Naive thymus-derived CD4-positive, alpha-beta T cell (primary cell): ENCODE measurements around the gene GMDS. TPM values are rescaled to one million over a fixed set of nuclear protein-coding genes. Genes with fewer than 3 reads are reported as not detected.

ENCODE experiments used
- ATAC-seq: fragments of 150-1000 bp; cut with Tn5 transposase; 2 replicates; pipeline ENCODE4 v1.10.0; 2021; ENCODE audit warnings: mild to moderate bottlenecking, moderate library complexity
- CTCF ChIA-PET: fragments of 350-600 bp; sonication (Branson Sonifier 250); formaldehyde crosslinking; loops from one replicate; lab custom pipeline; 2021; ENCODE audit warnings: antibody characterized with exemption; lab: Charles Lee
- POLR2A ChIA-PET: fragments of 350-600 bp; sonication (Branson Sonifier 250); formaldehyde crosslinking; loops from one replicate; lab custom pipeline; 2021; ENCODE audit warnings: antibody characterized with exemption, inconsistent platforms; lab: Charles Lee
- DNase-seq, 9 donors: peaks; one replicate each; pipeline versions ENCODE4 v3.0.0 to v3.0.0-alpha.2; 2020 to 2022; ENCODE audit warnings: mixed read lengths in 1 of 9
- H3K27ac ChIP-seq: one replicate; pipeline ENCODE4 v1.7.0; 2013; ENCODE audit warnings: mild to moderate bottlenecking, low read depth, low read length, moderate library complexity
- H3K27me3 ChIP-seq, 2 donors: one replicate each; pipeline ENCODE4 v1.7.0; 2013; ENCODE audit warnings: low read length in 2 of 2, mild to moderate bottlenecking in 2 of 2, moderate library complexity in 2 of 2; ENCODE audit not compliant: control insufficient read depth in 2 of 2, insufficient read depth in 2 of 2
- H3K36me3 ChIP-seq, 3 experiments: 1 replicate in 2 of 3; 2 replicates in 1 of 3; pipeline ENCODE4 v1.7.0; 2013; ENCODE audit warnings: low read length in 3 of 3, mild to moderate bottlenecking in 3 of 3, moderate library complexity in 1 of 3; ENCODE audit not compliant: insufficient read depth in 3 of 3, control insufficient read depth in 2 of 3
- H3K4me1 ChIP-seq, 2 donors: one replicate each; pipeline ENCODE4 v1.7.0; 2013; ENCODE audit warnings: low read length in 2 of 2, mild to moderate bottlenecking in 2 of 2, moderate library complexity in 1 of 2; ENCODE audit not compliant: control insufficient read depth in 2 of 2, insufficient read depth in 2 of 2
- H3K4me3 ChIP-seq: 2 replicates; pipeline ENCODE4 v1.7.0; 2013; ENCODE audit warnings: mild to moderate bottlenecking, low read length
- H3K9me3 ChIP-seq, 3 experiments: 1 replicate in 2 of 3; 2 replicates in 1 of 3; pipeline ENCODE4 v1.7.0; 2013; ENCODE audit warnings: low read length in 3 of 3; ENCODE audit not compliant: control insufficient read depth in 2 of 3
- H3K27ac Mint-ChIP-seq, 9 donors: one replicate each; pipeline ENCODE4 v1.8.0; 2020 to 2022; ENCODE audit warnings: mixed read lengths in 9 of 9, mild to moderate bottlenecking in 8 of 9, moderate library complexity in 5 of 9, inconsistent platforms in 2 of 9
- H3K27me3 Mint-ChIP-seq, 5 donors: one replicate each; pipeline ENCODE4 v1.8.0; 2021 to 2022; ENCODE audit warnings: mixed read lengths in 5 of 5, mild to moderate bottlenecking in 1 of 5
- H3K36me3 Mint-ChIP-seq, 5 donors: one replicate each; pipeline ENCODE4 v1.8.0; 2020 to 2022; ENCODE audit warnings: mixed read lengths in 5 of 5, mild to moderate bottlenecking in 3 of 5, inconsistent platforms in 1 of 5
- H3K4me1 Mint-ChIP-seq, 7 donors: one replicate each; pipeline ENCODE4 v1.8.0; 2020 to 2022; ENCODE audit warnings: mixed read lengths in 7 of 7, mild to moderate bottlenecking in 3 of 7, inconsistent platforms in 1 of 7
- H3K4me3 Mint-ChIP-seq, 10 donors: one replicate each; pipeline ENCODE4 v1.8.0; 2020 to 2022; ENCODE audit warnings: mild to moderate bottlenecking in 10 of 10, mixed read lengths in 10 of 10, moderate library complexity in 6 of 10, inconsistent platforms in 2 of 10
- H3K9me3 Mint-ChIP-seq, 11 donors: one replicate each; pipeline ENCODE4 v1.8.0; 2020 to 2022; ENCODE audit warnings: mixed read lengths in 11 of 11, mild to moderate bottlenecking in 4 of 11, inconsistent platforms in 1 of 11, moderate library complexity in 1 of 11
- intact Hi-C, 2 donors: fragments of 100-400 bp; cut with micrococcal nuclease; formaldehyde crosslinking; loops; one replicate each; pipeline ENCODE4 v1.15.1; 2023
- polyA plus RNA-seq, 2 donors: library from polyadenylated mRNA; unstranded; fragments of 300-500 nt; fragmentation: Illumina TruSeq; gene quantifications; one replicate each; pipeline ENCODE4 v1.2.3, GENCODE V29; 2021
- total RNA-seq, 6 experiments: library from RNA in 5 of 6; stranded (reverse) in 5 of 6; gene quantifications; 1 replicate in 5 of 6; 2 replicates in 1 of 6; pipeline ENCODE4 v1.2.3 and lab custom pipeline; 2021 to 2026

GMDS gene
- total and polyA plus RNA-seq, 7 experiments from 2014 or later = 12.7 to 33.9 (median 18.3) TPM

DNA sequence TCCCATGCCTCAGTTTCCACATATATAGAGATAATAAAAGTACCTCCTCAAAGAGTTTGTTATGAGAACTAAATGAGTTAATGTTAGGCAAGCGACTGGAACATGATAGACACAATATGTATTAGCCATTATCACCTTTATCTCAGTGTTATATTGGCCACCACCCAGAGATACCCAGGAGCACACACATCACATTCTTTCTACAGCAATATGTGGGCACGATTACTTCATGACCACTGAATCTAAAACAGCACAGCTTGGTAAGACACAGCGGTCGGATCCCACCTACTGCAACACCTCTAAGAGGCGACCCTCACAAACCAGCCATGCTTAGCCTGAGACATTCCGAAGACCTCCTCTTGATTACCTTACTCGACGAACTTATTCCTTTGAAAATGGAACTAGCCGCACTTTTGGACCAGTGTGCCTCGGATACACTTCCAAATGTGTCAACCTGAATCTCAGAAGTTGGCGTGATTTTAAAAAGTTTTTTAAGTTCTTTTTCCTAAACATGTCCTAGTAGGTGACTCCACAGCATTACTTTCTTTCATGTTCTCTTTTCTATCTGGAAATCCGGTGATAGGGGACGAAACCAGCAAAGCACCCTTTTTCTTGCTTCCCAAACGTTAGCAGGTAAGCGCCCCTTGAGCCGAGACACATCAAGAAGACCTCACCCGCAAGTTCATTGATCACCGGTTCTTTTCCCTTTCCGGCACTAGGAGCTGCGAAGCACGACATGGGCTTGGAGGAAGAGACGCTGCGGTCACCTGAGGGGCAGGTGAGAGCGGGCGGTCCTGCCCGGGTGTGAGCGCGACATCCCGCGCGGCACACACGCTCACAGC is 923 bp downstream of the GMDS start:
- POLR2A ChIA-PET = no interaction called here
- peak in 1 of 9 donors; percentile 0 for DNase-seq

DNA sequence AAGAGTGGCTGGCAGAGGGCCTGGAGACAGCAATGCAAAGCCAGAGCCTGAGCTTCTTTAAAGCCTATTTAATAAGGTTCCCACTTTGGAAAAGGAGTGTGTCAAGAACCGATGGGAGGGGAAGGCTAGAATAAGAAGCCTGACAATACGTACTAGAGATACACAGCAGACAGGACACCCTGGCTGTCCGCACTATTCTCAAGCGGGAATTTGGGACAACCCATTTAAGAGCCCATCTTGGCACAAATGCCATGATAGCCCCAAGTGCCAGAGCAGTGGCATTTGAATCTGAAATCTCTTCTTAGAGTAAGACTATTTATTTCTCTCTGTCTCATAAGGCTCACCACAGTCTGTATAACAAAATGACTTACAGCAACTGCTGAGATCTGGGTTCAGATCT is 3.1 kb downstream of the GMDS start:
- H3K27me3 Mint-ChIP-seq = no peaks in the 10 kb centered on the region
- Histone ChIP-seq H3K36me3 (peaks cover 0 to 4% (median 0%) of the 10 kb centered on the region in 3 experiments), H3K27me3 (no peaks in the 10 kb centered on the region), H3K4me3 (no peak overlapping the region), H3K9me3 (no peaks in the 10 kb centered on the region), H3K4me1 (peaks cover 15 to 18% of the 10 kb centered on the region in 2 donors), H3K27ac (no peak overlapping the region)
- H3K9me3 Mint-ChIP-seq = peaks cover 0 to 2% (median 0%) of the 10 kb centered on the region in 11 donors
- H3K36me3 Mint-ChIP-seq = peaks cover 0 to 7% (median 3%) of the 10 kb centered on the region in 5 donors
- peak overlapping the region in 1 of 10 donors; percentile 45 for H3K4me3 Mint-ChIP-seq
- ChIA-PET POLR2A (interaction anchor here (1.3 kb wide), 1 partner anchor 14 kb away, joined by 5 read pairs; no protein-coding TSS in a partner anchor), CTCF (no interaction called here)
- intact Hi-C loops = loop anchor here (10.0 kb wide), 3 partner anchors 522 to 1012 kb away; partner anchors contain the start of genes PSMG4 (in 1 of the 2) and WRNIP1 (in 1 of the 2)
- H3K4me1 Mint-ChIP-seq = peaks cover 28 to 63% (median 51%) of the 10 kb centered on the region in 7 donors
- H3K27ac Mint-ChIP-seq = peak overlapping the region in 1 of 9 donors; percentile 25
- DNase-seq (no peak), ATAC-seq (no peak)

More for the DNA sequence above, 923 bp downstream of the GMDS start:
- Histone ChIP-seq H3K27ac (peak overlapping the region; percentile 96), H3K9me3 (no peaks in the 10 kb centered on the region), H3K4me1 (peaks cover 15 to 18% of the 10 kb centered on the region in 2 donors), H3K4me3 (peak overlapping the region; percentile 90), H3K27me3 (no peaks in the 10 kb centered on the region), H3K36me3 (peaks cover 0 to 10% (median 0%) of the 10 kb centered on the region in 3 experiments)
- peak overlapping the region; percentile 68 to 92 (median 90) for H3K27ac Mint-ChIP-seq
- ATAC-seq = no peak
- H3K4me1 Mint-ChIP-seq = peaks cover 40 to 79% (median 64%) of the 10 kb centered on the region in 7 donors
- H3K27me3 Mint-ChIP-seq = no peaks in the 10 kb centered on the region
- H3K36me3 Mint-ChIP-seq = peaks cover 3 to 9% (median 5%) of the 10 kb centered on the region in 5 donors
- intact Hi-C loops = loop anchor here (1.0 to 10.0 kb wide), 14 partner anchors 22 to 1893 kb away; partner anchors contain the start of genes ECI2 (in 2 of the 2), WRNIP1 (in 2 of the 2), BPHL (in 1 of the 2) and EXOC2 (in 1 of the 2)
- H3K4me3 Mint-ChIP-seq = peak overlapping the region; percentile 86 to 97 (median 92)
- CTCF ChIA-PET = no interaction called here
- peaks cover 0 to 2% (median 0%) of the 10 kb centered on the region in 11 donors for H3K9me3 Mint-ChIP-seq

DNA sequence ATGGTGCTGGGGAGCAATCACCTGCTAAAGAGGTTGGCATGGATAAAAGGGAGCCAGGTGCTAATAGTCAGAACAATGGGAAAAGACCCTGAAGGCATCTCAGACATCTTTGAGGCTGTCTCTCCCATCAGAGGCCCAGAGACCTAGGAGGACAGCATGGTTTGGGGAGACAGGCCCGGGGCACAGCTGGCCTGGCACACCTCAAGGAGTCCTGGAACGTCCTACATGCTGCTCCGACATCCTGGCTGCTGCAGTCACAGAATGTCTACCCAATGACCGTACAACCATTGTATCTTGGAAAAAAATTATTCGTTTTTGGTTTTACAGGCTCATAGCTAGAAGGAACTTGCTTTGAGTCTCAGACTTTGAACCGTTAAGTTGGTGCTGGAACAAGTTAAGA is 4.4 kb downstream of the GMDS start:
- H3K27ac ChIP-seq = no peak overlapping the region
- intact Hi-C loops = loop anchor here (10.0 kb wide), 3 partner anchors 524 to 1014 kb away; partner anchors contain the start of genes PSMG4 (in 1 of the 2) and WRNIP1 (in 1 of the 2)
- H3K4me1 ChIP-seq = peaks cover 9 to 10% of the 10 kb centered on the region in 2 donors
- Mint-ChIP-seq H3K4me1 (peaks cover 22 to 56% (median 41%) of the 10 kb centered on the region in 7 donors), H3K27ac (no peak overlapping the region), H3K27me3 (no peaks in the 10 kb centered on the region), H3K4me3 (no peak overlapping the region), H3K9me3 (peaks cover 0 to 2% (median 0%) of the 10 kb centered on the region in 11 donors), H3K36me3 (peaks cover 0 to 11% (median 3%) of the 10 kb centered on the region in 5 donors)
- ChIA-PET POLR2A (no interaction called here), CTCF (no interaction called here)
- DNase-seq = no peak
- no peaks in the 10 kb centered on the region for H3K9me3 ChIP-seq
- no peak for ATAC-seq
- no peak overlapping the region for H3K4me3 ChIP-seq
- H3K36me3 ChIP-seq = peaks cover 0 to 4% (median 0%) of the 10 kb centered on the region in 3 experiments
- no peaks in the 10 kb centered on the region for H3K27me3 ChIP-seq

DNA sequence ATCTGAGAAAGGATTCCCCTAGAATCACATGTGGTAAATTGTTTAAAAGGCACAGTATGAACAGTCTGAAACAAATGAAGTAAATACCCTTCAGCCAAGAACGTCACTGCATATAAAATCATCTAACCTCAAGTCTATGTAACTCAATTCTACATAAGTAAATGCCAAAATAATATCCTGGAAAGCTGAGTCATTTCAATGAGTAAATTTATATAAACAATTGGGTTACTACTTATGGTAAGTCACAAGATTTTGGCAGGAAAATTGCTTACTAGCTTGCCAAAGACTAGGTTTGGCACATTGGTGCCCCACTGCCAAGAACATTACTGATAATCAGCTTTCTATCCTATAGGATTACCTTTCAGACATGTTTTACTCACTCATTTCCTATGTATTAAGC is 8.4 kb downstream of the GMDS start:
- POLR2A ChIA-PET = no interaction called here
- no peak overlapping the region for H3K27ac Mint-ChIP-seq
- peaks cover 14 to 48% (median 30%) of the 10 kb centered on the region in 7 donors for H3K4me1 Mint-ChIP-seq
- no peaks in the 10 kb centered on the region for H3K27me3 Mint-ChIP-seq
- H3K9me3 ChIP-seq = no peaks in the 10 kb centered on the region
- H3K4me3 Mint-ChIP-seq = no peak overlapping the region
- no peaks in the 10 kb centered on the region for H3K36me3 ChIP-seq
- no peak overlapping the region for H3K27ac ChIP-seq
- DNase-seq (no peak), ATAC-seq (no peak)
- CTCF ChIA-PET = no interaction called here
- H3K4me1 ChIP-seq = no peaks in the 10 kb centered on the region
- peaks cover 0 to 26% (median 4%) of the 10 kb centered on the region in 5 donors for H3K36me3 Mint-ChIP-seq
- no peaks in the 10 kb centered on the region for H3K27me3 ChIP-seq
- intact Hi-C loops = no loop called here
- H3K9me3 Mint-ChIP-seq = no peaks in the 10 kb centered on the region
- H3K4me3 ChIP-seq = no peak overlapping the region

DNA sequence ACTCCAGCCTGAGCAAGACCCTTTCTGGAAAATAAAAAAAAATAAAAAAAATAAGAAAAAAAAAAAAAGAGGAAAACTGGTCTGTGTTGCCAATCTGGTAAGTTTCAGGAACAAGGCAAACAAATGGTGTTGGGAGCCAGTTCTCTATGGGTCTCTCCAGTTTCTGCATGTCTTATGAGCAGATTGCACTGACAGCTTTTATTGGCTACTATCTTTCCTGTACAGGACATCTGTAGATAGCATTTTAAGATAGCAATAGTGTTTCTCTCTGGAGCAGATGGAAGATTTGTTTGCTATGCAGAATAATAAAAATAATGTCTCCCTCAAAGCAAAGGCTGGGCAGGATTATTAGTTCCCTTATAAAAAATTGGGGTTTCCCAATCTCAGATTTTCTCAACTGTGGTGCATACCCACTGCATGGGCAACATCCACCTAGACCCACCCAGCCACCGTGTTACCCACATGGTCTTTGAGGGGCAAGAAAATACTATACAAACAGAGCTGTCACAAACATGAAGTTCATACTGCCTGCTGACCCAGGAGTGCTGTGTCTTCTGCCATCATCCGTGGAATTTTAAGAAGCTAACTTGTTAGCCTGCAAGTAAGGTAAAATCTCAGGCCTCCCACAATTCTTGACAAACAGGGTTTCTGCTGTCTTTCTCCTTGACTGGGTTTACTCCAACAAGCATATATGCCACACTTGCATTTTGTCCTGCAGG is 9.5 kb downstream of the GMDS start:
- H3K4me1 Mint-ChIP-seq = peaks cover 14 to 49% (median 31%) of the 10 kb centered on the region in 7 donors
- H3K9me3 Mint-ChIP-seq = no peaks in the 10 kb centered on the region
- POLR2A ChIA-PET = no interaction called here
- H3K27me3 ChIP-seq = no peaks in the 10 kb centered on the region
- no peak overlapping the region for H3K4me3 ChIP-seq
- H3K4me1 ChIP-seq = no peaks in the 10 kb centered on the region
- no peak overlapping the region for H3K27ac Mint-ChIP-seq
- H3K36me3 ChIP-seq = no peaks in the 10 kb centered on the region
- no peak overlapping the region for H3K4me3 Mint-ChIP-seq
- intact Hi-C loops = no loop called here
- no peak for DNase-seq
- H3K9me3 ChIP-seq = no peaks in the 10 kb centered on the region
- H3K36me3 Mint-ChIP-seq = peaks cover 0 to 26% (median 4%) of the 10 kb centered on the region in 5 donors
- CTCF ChIA-PET = interaction anchor here (0.7 kb wide), 1 partner anchor 11 kb away, joined by 5 read pairs; no protein-coding TSS in a partner anchor
- no peaks in the 10 kb centered on the region for H3K27me3 Mint-ChIP-seq
- ATAC-seq = no peak
- no peak overlapping the region for H3K27ac ChIP-seq

DNA sequence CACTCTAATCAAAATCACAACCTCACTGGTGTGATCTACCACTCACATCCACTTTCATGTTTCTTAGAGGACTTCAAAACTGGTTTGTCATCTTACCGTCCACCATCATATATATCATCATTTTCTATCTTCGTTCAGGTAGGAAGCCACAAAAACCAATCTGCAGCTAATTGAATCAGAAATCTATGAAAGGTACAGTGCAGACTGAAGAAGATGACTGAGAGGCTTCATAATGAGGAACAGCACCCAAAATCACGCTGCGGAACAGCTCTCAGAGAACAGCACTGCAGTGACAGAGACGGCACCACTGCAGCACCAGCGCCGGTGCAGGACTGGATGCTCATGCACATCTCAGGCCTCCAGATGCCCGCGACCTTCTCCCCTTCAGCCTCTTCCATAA is 13.0 kb downstream of the GMDS start:
- Histone ChIP-seq H3K9me3 (no peaks in the 10 kb centered on the region), H3K4me3 (no peak overlapping the region), H3K27ac (no peak overlapping the region), H3K27me3 (no peaks in the 10 kb centered on the region), H3K4me1 (no peaks in the 10 kb centered on the region), H3K36me3 (no peaks in the 10 kb centered on the region)
- intact Hi-C loops = no loop called here
- CTCF ChIA-PET = no interaction called here
- Mint-ChIP-seq H3K4me1 (peaks cover 15 to 42% (median 27%) of the 10 kb centered on the region in 7 donors), H3K4me3 (no peak overlapping the region), H3K9me3 (no peaks in the 10 kb centered on the region), H3K27ac (peak overlapping the region in 1 of 9 donors; percentile 10), H3K36me3 (peaks cover 0 to 19% (median 0%) of the 10 kb centered on the region in 5 donors), H3K27me3 (no peaks in the 10 kb centered on the region)
- POLR2A ChIA-PET = no interaction called here
- DNase-seq (no peak), ATAC-seq (no peak)
